ENCODE data around the gene MUC22.

- TF ChIP-seq SUZ12 (IDR thresholded peaks at IDR 0.05; ENCODE audit: extremely low read depth, insufficient read depth, insufficient read length) (no peak), YY1 (IDR thresholded peaks at IDR 0.05; ENCODE audit: insufficient read depth, insufficient read length) (no peak)
These were observed 37.5 kb upstream of the MUC22 start for GRCh38 chr6:30972816-30973215.
